Measurements from ENCODE around the gene FOXR1. TPM values are rescaled to one million over a fixed set of nuclear protein-coding genes. Genes with fewer than 3 reads are reported as not detected.
A peak's percentile ranks its signal among the peaks of the same experiment; 100 is the strongest.
"Not testable (repeated sequence)": the region's sequence is repeated elsewhere in the genome, so short reads cannot be mapped to it uniquely, and the experiment has no call there.

Gene FOXR1
- total RNA-seq, 8 experiments from 2014 or later, result not detected

DNA sequence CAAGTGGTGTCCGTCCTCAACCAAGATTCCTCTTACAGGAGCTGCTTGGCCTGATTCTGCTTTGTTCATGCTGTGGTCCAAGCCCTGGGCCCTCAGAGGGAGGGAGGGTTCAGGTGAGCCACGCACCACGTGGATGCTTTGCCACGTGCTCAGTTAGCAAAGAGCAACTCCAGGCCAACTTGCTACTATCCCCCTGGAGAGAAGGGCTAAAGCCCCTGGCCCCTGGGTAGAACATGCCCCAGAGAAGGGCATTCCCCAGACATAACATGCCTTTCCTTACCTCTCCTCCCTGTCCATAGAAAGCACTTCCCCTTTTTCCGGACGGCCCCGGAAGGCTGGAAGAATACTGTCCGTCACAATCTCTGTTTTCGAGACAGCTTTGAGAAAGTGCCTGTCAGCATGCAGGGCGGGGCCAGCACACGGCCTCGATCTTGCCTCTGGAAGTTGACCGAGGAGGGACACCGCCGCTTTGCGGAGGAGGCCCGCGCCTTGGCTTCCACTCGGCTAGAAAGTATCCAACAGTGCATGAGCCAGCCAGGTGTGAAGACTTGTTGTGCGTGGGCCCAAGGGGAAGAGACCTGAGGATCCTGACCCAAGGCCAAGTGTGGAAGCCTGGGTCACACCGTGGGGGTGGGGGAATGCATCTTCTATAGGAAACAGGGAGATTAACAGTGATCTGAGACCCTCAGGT, 8.8 kb downstream of the FOXR1 start:
- ATAC-seq (replicated peaks in 6 of 8), result peak in 5 of 8 experiments; percentile 9 to 97 (median 66)
- in situ Hi-C loops (cut with MboI; ENCODE audit: low pct_unique_long_range_greater_than_20kb in 2 of 9, low sequenced_read_pairs in 9 of 9, unreplicated experiment in 9 of 9), result no loop called here
- WGBS, 10 experiments, result 0 to 63% (median 56%) methylated on average over 8 to 15 of the region's 21 CpGs; no CpG with 5 or more reads in 5 of the 10 experiments
- H3K4me1 ChIP-seq (replicated peaks in 1 of 2), result no peaks in the 10 kb centered on the region
- no peak overlapping the region for H3K4me3 ChIP-seq
- H3K27ac ChIP-seq, result no peak overlapping the region

DNA sequence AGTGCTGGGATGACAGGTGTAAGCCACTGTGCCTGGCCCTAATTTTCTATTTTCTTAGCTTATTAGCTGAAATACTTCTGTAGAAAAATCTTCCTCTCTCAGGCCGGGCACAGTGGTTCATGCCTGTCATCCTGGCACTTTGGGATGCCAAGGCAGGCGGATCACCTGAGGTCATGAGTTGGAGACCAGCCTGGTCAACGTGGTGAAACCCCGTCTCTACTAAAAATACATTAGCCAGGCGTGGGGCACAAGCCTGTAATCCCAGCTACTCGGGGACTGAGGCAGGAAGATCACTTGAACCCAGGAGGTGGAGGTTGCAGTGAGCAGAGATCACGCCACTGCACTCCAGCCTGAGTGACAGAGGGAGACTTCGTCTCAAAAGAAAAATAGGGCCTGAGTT, 12.8 kb downstream of the FOXR1 start:
- ATAC-seq (replicated peaks in 6 of 8); in situ Hi-C loops (cut with MboI; ENCODE audit: low pct_unique_long_range_greater_than_20kb in 2 of 9, low sequenced_read_pairs in 9 of 9, unreplicated experiment in 9 of 9): not testable (repeated sequence)

DNA sequence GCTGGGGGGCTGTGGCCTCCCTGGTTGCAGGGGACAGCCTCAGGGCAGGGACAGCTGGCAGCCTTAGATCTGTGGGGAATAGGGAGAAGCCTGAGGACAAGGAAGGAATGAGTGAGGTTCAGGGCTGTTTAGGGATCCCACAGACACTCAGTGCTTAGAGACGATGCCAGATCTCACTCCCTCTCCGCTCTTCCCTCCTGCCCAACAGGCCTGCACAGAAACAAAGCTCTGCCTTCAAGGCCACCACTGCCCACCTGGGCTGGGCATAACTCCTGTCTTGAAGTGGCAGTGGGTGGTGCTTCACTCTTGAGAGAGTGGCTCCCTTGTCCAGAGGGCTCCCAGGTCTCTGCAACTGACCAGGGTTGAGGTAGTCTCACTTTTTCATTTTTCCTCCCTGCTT, 13.3 kb downstream of the FOXR1 start:
- Histone ChIP-seq H3K4me3 (no peak overlapping the region), H3K4me1 (replicated peaks in 1 of 2) (no peaks in the 10 kb centered on the region), H3K27ac (no peak overlapping the region)
- no CpG with 5 or more reads among the region's 2 CpGs for WGBS, 10 experiments
- in situ Hi-C loops (cut with MboI; ENCODE audit: low pct_unique_long_range_greater_than_20kb in 2 of 9, low sequenced_read_pairs in 9 of 9, unreplicated experiment in 9 of 9), result no loop called here
- ATAC-seq (replicated peaks in 6 of 8), result no peak

More for the DNA sequence above, 12.8 kb downstream of the FOXR1 start:
- not testable (repeated sequence) for H3K4me1 ChIP-seq (replicated peaks in 1 of 2); H3K4me3 ChIP-seq; H3K27ac ChIP-seq
- 0 to 76% (median 73%) methylated on average over 1 to 8 of the region's 8 CpGs; no CpG with 5 or more reads in 4 of the 10 experiments for WGBS, 10 experiments

DNA sequence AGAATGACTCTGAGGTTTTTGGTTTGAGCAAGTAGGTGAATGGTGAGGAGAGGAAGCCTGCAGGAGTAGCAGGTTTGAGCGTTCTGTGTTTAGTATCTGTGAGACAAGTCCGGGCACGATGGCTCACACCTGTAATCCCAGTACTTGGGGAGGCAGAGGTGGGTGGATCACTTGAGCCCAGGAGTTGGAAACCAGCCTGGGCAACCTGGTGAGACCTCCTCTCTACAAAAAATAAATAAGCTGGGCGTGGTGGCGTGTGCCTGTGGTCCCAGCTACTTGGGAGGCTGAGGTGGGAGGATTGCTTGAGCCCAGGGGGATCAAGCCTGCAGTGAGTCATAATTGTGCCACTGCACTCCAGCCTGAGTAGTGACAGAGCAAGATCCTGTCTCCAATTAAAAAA, 16.7 kb downstream of the FOXR1 start:
- Histone ChIP-seq H3K4me3 (no peak overlapping the region), H3K27ac (no peak overlapping the region), H3K4me1 (replicated peaks in 1 of 2) (no peaks in the 10 kb centered on the region)
- WGBS, 10 experiments, result 80 to 100% (median 87%) methylated on average over 1 to 3 of the region's 5 CpGs; no CpG with 5 or more reads in 3 of the 10 experiments
- in situ Hi-C loops (cut with MboI; ENCODE audit: low pct_unique_long_range_greater_than_20kb in 2 of 9, low sequenced_read_pairs in 9 of 9, unreplicated experiment in 9 of 9), result no loop called here
- ATAC-seq (replicated peaks in 6 of 8), result no peak

DNA sequence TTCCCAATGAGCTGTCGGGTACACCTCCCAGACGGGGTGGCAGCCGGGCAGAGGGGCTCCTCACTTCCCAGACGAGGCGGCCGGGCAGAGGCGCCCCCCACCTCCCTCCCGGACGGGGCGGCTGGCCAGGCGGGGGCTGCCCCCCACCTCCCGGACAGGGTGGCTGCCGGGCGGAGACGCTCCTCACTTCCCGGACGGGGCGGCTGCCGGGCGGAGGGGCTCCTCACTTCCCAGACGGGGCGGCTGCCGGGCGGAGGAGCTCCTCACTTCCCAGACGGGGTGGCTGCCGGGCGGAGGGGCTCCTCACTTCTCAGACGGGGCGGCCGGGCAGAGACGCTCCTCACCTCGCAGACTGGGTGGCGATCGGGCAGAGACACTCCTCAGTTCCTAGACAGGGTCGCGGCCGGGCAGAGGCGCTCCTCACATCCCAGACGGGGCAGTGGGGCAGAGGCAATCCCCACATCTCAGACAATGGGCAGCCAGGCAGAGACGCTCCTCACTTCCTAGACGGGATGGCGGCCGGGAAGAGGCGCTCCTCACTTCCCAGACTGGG, 20.0 kb downstream of the FOXR1 start:
- ATAC-seq (replicated peaks in 6 of 8); in situ Hi-C loops (cut with MboI; ENCODE audit: low pct_unique_long_range_greater_than_20kb in 2 of 9, low sequenced_read_pairs in 9 of 9, unreplicated experiment in 9 of 9); H3K4me1 ChIP-seq (replicated peaks in 1 of 2); H3K27ac ChIP-seq; H3K4me3 ChIP-seq: not testable (repeated sequence)
- no CpG with 5 or more reads among the region's 44 CpGs for WGBS, 10 experiments

DNA sequence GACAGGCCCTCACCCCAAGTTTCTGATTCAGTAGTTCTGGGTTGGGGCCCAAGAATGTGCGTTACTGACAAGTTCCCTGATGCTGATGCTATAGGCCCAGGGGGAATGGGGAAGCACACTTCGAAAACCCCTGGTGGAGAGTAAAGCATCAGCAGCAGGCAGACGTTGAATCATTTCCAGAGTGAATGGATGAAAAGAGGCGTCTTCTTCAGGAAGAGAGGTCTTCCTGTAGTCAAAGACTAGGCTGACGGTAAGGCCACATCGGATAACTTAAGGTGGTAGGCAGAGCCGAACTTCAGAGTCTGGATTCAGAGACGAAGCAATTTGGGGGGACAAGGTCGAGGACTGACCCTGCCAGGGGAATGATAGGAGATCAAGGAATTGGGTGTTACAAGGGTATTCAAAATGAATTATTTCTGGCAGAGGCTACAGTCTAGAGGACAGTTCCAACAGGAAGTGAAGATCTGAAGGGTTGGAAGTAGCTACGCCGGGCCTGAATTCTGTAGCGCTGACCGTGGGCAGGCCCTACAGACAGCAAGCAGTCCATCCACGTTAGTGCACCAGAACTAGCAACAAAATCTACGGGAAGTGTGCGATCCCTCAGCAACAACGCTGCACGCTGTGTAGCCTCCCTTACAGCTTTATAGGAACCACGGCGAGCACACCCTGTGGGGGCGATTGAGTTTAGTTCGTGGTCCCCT, 25.5 kb downstream of the FOXR1 start:
- Histone ChIP-seq H3K4me3 (peak overlapping the region; percentile 71 to 87 (median 74)), H3K4me1 (replicated peaks in 1 of 2) (peaks cover 12 to 13% of the 10 kb centered on the region in 2 donors), H3K27ac (peak overlapping the region; percentile 2 to 21)
- in situ Hi-C loops (cut with MboI; ENCODE audit: low pct_unique_long_range_greater_than_20kb in 2 of 9, low sequenced_read_pairs in 9 of 9, unreplicated experiment in 9 of 9), result no loop called here
- ATAC-seq (replicated peaks in 6 of 8), result peak in 6 of 8 experiments; percentile 7 to 48 (median 19)
- WGBS, 10 experiments, result 8 to 51% (median 20%) methylated on average over 5 to 17 of the region's 22 CpGs

DNA sequence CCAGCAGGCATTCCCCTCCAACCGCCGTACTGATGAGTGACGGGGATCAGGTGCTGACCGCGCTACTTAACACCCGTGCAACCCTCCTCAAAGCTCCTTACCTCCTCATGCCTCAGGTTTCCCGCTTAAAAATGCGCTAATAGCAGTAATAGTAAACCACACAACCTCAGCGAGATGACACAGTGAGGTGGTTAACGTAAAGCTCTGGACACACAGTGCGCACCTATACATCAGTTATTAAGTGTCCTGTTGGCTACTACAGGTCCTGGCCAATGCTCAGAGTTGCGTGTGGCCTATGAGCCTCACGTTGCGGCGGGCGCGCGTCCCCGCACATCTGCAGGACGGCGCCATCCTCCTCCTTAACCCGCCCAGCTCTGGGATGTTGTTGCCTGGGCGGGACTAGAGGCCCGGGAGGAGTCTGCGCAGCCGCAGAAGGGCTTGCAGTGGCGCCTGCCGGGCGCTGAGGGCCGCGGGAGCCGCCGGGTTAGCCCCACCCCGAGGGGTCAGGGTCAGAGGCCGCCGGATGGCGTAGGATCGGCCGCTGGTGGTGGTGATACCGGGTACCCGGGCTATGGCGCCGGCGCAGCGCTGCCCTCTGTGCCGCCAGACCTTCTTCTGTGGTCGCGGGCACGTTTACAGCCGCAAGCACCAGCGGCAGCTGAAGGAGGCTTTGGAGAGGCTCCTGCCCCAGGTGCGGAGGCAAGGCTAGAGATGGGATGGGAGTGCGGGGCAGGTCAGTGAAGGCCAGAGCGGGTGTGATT, 26.2 kb downstream of the FOXR1 start, which contains the start of gene CENATAC:
Gene CENATAC, plus strand, starts transcription at position 512 of the 761 bp plus-strand sequence. Its CDS starts 60 bp downstream, at position 572.
- Histone ChIP-seq H3K4me1 (replicated peaks in 1 of 2) (peaks cover 12 to 13% of the 10 kb centered on the region in 2 donors), H3K27ac (peak within 1 kb of the TSS; percentile 21 to 32), H3K4me3 (peak within 1 kb of the TSS; percentile 71 to 87 (median 74))
- in situ Hi-C loops (cut with MboI; ENCODE audit: low pct_unique_long_range_greater_than_20kb in 2 of 9, low sequenced_read_pairs in 9 of 9, unreplicated experiment in 9 of 9), result no loop called here
- peak; percentile 89 to 98 (median 96) for ATAC-seq (replicated peaks in 6 of 8)
- 0 to 3% (median 1%) methylated on average over 1 to 18 of the region's 54 CpGs; no CpG with 5 or more reads in 2 of the 10 experiments for WGBS, 10 experiments

DNA sequence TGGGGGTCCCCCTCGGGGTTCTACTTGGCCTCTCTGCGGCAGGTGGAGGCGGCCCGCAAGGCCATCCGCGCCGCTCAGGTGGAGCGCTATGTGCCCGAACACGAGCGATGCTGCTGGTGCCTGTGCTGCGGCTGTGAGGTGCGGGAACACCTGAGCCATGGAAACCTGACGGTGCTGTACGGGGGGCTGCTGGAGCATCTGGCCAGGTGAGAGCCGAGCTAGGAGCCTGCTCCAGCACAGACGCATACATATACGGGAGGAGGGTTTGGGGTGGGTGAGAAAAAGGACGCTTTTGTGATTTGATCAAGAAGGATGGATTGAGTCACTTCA, 26.8 kb downstream of the FOXR1 start:
- H3K4me1 ChIP-seq (replicated peaks in 1 of 2), result peaks cover 12 to 13% of the 10 kb centered on the region in 2 donors
- 0 to 3% (median 0%) methylated on average over 3 to 11 of the region's 19 CpGs; no CpG with 5 or more reads in 6 of the 10 experiments for WGBS, 10 experiments
- peak in 6 of 8 experiments; percentile 7 to 51 (median 32) for ATAC-seq (replicated peaks in 6 of 8)
- peak overlapping the region; percentile 8 to 32 for H3K27ac ChIP-seq
- in situ Hi-C loops (cut with MboI; ENCODE audit: low pct_unique_long_range_greater_than_20kb in 2 of 9, low sequenced_read_pairs in 9 of 9, unreplicated experiment in 9 of 9), result no loop called here
- peak overlapping the region; percentile 71 to 87 (median 74) for H3K4me3 ChIP-seq

DNA sequence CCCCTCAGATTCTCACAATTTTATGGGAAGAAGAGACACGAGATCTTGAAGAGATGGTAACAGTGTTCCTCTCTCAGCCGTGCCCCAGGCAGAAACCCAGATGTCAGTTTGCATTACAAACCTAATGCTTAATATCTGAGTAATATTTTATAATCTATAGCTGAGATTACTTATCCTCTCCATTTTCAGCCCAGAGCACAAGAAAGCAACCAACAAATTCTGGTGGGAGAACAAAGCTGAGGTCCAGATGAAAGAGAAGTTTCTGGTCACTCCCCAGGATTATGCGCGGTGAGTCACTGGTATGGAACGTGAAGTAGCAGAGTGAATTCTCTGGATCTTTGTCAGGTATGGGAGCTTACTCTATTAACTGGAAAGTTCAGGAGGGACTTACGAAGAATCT, 27.3 kb downstream of the FOXR1 start:
- peak in 3 of 8 experiments; percentile 28 to 48 (median 40) for ATAC-seq (replicated peaks in 6 of 8)
- in situ Hi-C loops (cut with MboI; ENCODE audit: low pct_unique_long_range_greater_than_20kb in 2 of 9, low sequenced_read_pairs in 9 of 9, unreplicated experiment in 9 of 9), result no loop called here
- Histone ChIP-seq H3K4me1 (replicated peaks in 1 of 2) (peaks cover 12 to 13% of the 10 kb centered on the region in 2 donors), H3K4me3 (peak overlapping the region; percentile 71 to 87 (median 74)), H3K27ac (no peak overlapping the region)
- 0 to 36% (median 26%) methylated on average over 1 to 6 of the region's 6 CpGs; no CpG with 5 or more reads in 2 of the 10 experiments for WGBS, 10 experiments

DNA sequence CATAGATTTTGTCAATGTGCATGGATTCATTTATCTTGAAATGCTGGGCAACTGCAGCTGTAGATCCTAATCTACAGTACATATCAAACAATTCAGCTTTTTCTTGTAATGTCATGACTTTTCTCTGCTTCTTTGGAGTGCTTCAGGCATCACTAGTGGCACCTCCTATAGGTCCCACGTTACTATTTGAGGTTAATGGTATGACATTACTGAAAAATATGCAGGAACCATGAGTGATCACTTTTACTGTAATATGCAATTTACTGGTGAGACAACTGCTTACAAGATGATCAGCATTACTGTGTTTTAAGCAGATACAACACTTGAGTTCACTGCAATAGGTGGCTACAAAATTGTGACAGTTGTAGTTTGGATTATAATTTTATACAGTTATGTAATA, 29.3 kb downstream of the FOXR1 start:
- in situ Hi-C loops (cut with MboI; ENCODE audit: low pct_unique_long_range_greater_than_20kb in 2 of 9, low sequenced_read_pairs in 9 of 9, unreplicated experiment in 9 of 9), result no loop called here
- 0 to 100% (median 77%) methylated on average over 1 of the region's 1 CpG; no CpG with 5 or more reads in 2 of the 10 experiments for WGBS, 10 experiments
- Histone ChIP-seq H3K4me1 (replicated peaks in 1 of 2) (peaks cover 12 to 13% of the 10 kb centered on the region in 2 donors), H3K27ac (no peak overlapping the region), H3K4me3 (no peak overlapping the region)
- peak in 1 of 8 experiments; percentile 2 for ATAC-seq (replicated peaks in 6 of 8)

DNA sequence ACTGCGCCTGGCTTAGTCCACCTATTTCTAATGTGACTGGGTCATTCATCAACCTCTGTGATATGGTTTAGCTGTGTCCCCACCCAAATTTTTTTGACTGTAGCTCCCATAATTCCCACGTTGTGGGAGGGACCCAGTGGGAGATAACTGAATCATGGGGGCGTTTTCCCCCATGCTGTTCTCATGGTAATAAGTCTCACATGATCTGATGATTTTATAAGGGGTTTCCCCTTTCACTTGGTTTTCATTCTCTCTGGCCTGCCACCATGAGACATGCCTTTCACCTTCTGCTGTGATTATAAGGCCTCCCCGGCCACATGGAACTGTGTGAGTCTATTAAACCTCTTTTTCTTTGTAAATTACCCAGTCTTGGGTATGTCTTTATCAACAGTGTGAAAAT, 35.1 kb downstream of the FOXR1 start:
- H3K27ac ChIP-seq, result no peak overlapping the region
- H3K4me1 ChIP-seq (replicated peaks in 1 of 2), result no peaks in the 10 kb centered on the region
- H3K4me3 ChIP-seq, result no peak overlapping the region
- ATAC-seq (replicated peaks in 6 of 8), result peak in 2 of 8 experiments; percentile 50 to 74
- 29 to 100% (median 68%) methylated on average over 1 to 4 of the region's 4 CpGs; no CpG with 5 or more reads in 5 of the 10 experiments for WGBS, 10 experiments
- in situ Hi-C loops (cut with MboI; ENCODE audit: low pct_unique_long_range_greater_than_20kb in 2 of 9, low sequenced_read_pairs in 9 of 9, unreplicated experiment in 9 of 9), result no loop called here

DNA sequence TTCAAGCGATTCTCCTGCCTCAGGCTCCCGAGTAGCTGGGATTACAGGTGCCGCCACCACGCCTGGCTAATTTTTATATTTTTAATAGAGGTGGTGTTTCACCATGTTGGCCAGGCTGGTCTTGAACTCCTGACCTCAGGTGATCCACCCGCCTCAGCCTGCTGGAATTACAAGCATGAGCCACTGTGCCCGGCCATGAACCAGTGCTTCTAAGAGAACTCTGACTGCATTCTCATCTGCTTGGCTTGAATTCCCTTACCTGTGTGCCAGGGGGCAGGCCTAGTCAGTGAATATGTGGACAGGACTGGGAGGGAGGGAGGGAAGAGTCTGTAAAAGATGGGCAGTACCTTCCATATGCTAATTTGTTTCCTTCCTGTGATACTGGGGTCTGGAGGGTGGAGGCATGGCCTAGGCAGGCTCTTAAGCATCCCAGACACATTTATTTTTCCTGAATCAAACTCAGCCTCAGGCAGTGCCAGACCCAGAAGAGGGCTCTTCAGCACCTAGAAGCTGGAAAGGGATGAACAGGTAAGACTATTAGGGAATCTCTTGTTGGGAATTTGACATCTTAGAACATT, 40.0 kb downstream of the FOXR1 start:
- Histone ChIP-seq H3K4me3 (no peak overlapping the region), H3K27ac (no peak overlapping the region), H3K4me1 (replicated peaks in 1 of 2) (peaks cover 0 to under 1% of the 10 kb centered on the region in 2 donors)
- in situ Hi-C loops (cut with MboI; ENCODE audit: low pct_unique_long_range_greater_than_20kb in 2 of 9, low sequenced_read_pairs in 9 of 9, unreplicated experiment in 9 of 9), result no loop called here
- ATAC-seq (replicated peaks in 6 of 8), result peak in 6 of 8 experiments; percentile 12 to 67 (median 34)
- WGBS, 10 experiments, result 80 to 100% (median 81%) methylated on average over 1 to 5 of the region's 6 CpGs; no CpG with 5 or more reads in 7 of the 10 experiments

All from motor neuron (in vitro differentiated cells).